GM19240 (cell line): ENCODE results near the gene RNF175.

Source experiments
- DNase-seq: peaks from one replicate; pipeline ENCODE4 v3.0.0; 2011; ENCODE audit warnings: low spot score; ENCODE audit not compliant: insufficient read length

The RNF175 gene

GRCh38 chr4:153748378-153748777 is 11.4 kb downstream of the RNF175 start:
- DNase-seq: no peak

- no peak for DNase-seq
These were observed 12.3 kb downstream of the RNF175 start for GRCh38 chr4:153747406-153747955.

GRCh38 chr4:153745651-153746050 is 14.2 kb downstream of the RNF175 start:
- DNase-seq: no peak

- no peak for DNase-seq
These were observed 18.3 kb downstream of the RNF175 start for GRCh38 chr4:153741541-153741940.

GRCh38 chr4:153735906-153736461 is 23.8 kb downstream of the RNF175 start:
- DNase-seq: no peak

- DNase-seq: no peak
These were observed 25.9 kb downstream of the RNF175 start for GRCh38 chr4:153733751-153734448.

- no peak for DNase-seq
These were observed 28.6 kb downstream of the RNF175 start for GRCh38 chr4:153731239-153731638.

- no peak for DNase-seq
These were observed 29.9 kb downstream of the RNF175 start for GRCh38 chr4:153729895-153730294.

- no peak for DNase-seq
These were observed 31.2 kb downstream of the RNF175 start for GRCh38 chr4:153728660-153729059.

- DNase-seq: no peak
These were observed 31.7 kb downstream of the RNF175 start for GRCh38 chr4:153728151-153728550.

GRCh38 chr4:153725831-153726154 is 34.0 kb downstream of the RNF175 start:
- no peak for DNase-seq

- DNase-seq: no peak
These were observed 34.5 kb downstream of the RNF175 start for GRCh38 chr4:153725136-153725830.

GRCh38 chr4:153724606-153725005 is 35.2 kb downstream of the RNF175 start:
- no peak for DNase-seq

GRCh38 chr4:153722036-153722435 is 37.8 kb downstream of the RNF175 start:
- no peak for DNase-seq

GRCh38 chr4:153713866-153714646 is 45.8 kb downstream of the RNF175 start:
- no peak for DNase-seq

- no peak for DNase-seq
These were observed 49.1 kb downstream of the RNF175 start for GRCh38 chr4:153710681-153711080.

GRCh38 chr4:153706519-153706918 is 53.3 kb downstream of the RNF175 start:
- DNase-seq: no peak

GRCh38 chr4:153705743-153706468 is 53.9 kb downstream of the RNF175 start:
- no peak for DNase-seq

- no peak for DNase-seq
These were observed 55.3 kb downstream of the RNF175 start for GRCh38 chr4:153704522-153704921.

- DNase-seq: no peak
These were observed 74.9 kb downstream of the RNF175 start for GRCh38 chr4:153684971-153685371.
